ENCODE measurements around the gene ERICH6B. TPM values are rescaled to one million over a fixed set of nuclear protein-coding genes. Genes with fewer than 3 reads are reported as not detected.

ERICH6B gene
- total and polyA plus RNA-seq, 10 of the 15 experiments (the other 5 are each of a cell fraction or from before 2014, with no cell fraction given): 0.27 to 0.75 (median 0.33) TPM; not detected in 7

- intact Hi-C loops (cut with micrococcal nuclease; ENCODE audit: unreplicated experiment): no loop called here
- CTCF ChIA-PET: no interaction called here
- SMC1A ChIA-PET (ENCODE audit: uncharacterized antibody, unreplicated experiment): no interaction called here
- Histone ChIP-seq H3K36me3 (ENCODE audit: control insufficient read depth in 2 of 2, insufficient read depth in 2 of 2, low read length in 1 of 2) (no peaks in the 10 kb centered on the region), H3K79me2 (ENCODE audit: control insufficient read depth, insufficient read depth, low read length) (no peaks in the 10 kb centered on the region), H3K4me2 (ENCODE audit: control insufficient read depth, insufficient read depth) (no peak overlapping the region), H3K9ac (ENCODE audit: control insufficient read depth, insufficient read depth, low read length) (no peak overlapping the region), H3K4me3 (no peak overlapping the region), H4K20me1 (ENCODE audit: control insufficient read depth, insufficient read depth) (no peaks in the 10 kb centered on the region), H3K27me3 (replicated peaks in 1 of 2; ENCODE audit: control insufficient read depth in 2 of 2, insufficient read depth in 2 of 2, low read length in 1 of 2) (no peaks in the 10 kb centered on the region), H3K27ac (ENCODE audit: control insufficient read depth, insufficient read depth) (no peak overlapping the region), H2AFZ (ENCODE audit: control insufficient read depth, low read depth, low read length) (no peak overlapping the region), H3K4me1 (ENCODE audit: control insufficient read depth, insufficient read depth, low read length) (no peaks in the 10 kb centered on the region; the same call in 1 of the 2 replicates), H3K9me3 (replicated peaks; ENCODE audit: control insufficient read depth, insufficient read depth, low read length) (no peaks in the 10 kb centered on the region; the same call in 2 of the 3 replicates)
- DNase-seq (ENCODE audit: low read depth, low spot score): no peak
- no peak for ATAC-seq
- in situ Hi-C loops (cut with MboI): no loop called here
- RAD21 ChIA-PET (ENCODE audit: unreplicated experiment): no interaction called here
- FAIRE-seq: no peak
- 33% methylated on average over 4 of the region's 4 CpGs for WGBS (ENCODE audit: insufficient coverage, insufficient replicate concordance, low lambda C conversion rate, missing lambda C conversion rate)
- TF ChIP-seq CTCF (IDR thresholded peaks at IDR 0.05 in 2 of 3, conservative IDR thresholded peaks at IDR 0.05 in 1 of 3; ENCODE audit: control insufficient read depth in 2 of 3, extremely low read depth in 1 of 3, insufficient read depth in 1 of 3, low read depth in 3 of 3, low read length in 3 of 3) (no peak), BMI1 (IDR thresholded peaks at IDR 0.05; ENCODE audit: borderline replicate concordance) (no peak), ZSCAN29 (IDR thresholded peaks at IDR 0.05) (no peak), SREBF1 (IDR thresholded peaks at IDR 0.05; ENCODE audit: low read length) (no peak), ZNF24 (IDR thresholded peaks at IDR 0.05) (no peak), ZNF274 (IDR thresholded peaks at IDR 0.05; ENCODE audit: insufficient read depth, insufficient read length) (no peak), FOS (IDR thresholded peaks at IDR 0.05; ENCODE audit: borderline replicate concordance, extremely low read depth, insufficient read length) (no peak), CEBPB (IDR thresholded peaks at IDR 0.05; ENCODE audit: borderline replicate concordance in 1 of 2, low read depth in 2 of 2, low read length in 2 of 2) (no peak)
- POLR2A ChIA-PET: no interaction called here
- BruUV-seq (replicated peaks): no TSS peak
Observed at GRCh38 chr13:45590066-45590465, 25.5 kb downstream of the ERICH6B start.
